ENCODE results near the gene GOT2. TPM values are rescaled to one million over a fixed set of nuclear protein-coding genes. Genes with fewer than 3 reads are reported as not detected.

The GOT2 gene
- total and polyA plus RNA-seq, 12 donors = 154 to 658 (median 544) TPM

- Histone ChIP-seq H3K27ac (no peak overlapping the region), H3K36me3 (no peaks in the 10 kb centered on the region), H3K9me3 (no peaks in the 10 kb centered on the region), H3K4me3 (no peak overlapping the region), H3K4me1 (no peaks in the 10 kb centered on the region), H3K27me3 (no peaks in the 10 kb centered on the region)
- ATAC-seq (no peak), DNase-seq (no peak)
- intact Hi-C loops (cut with DNase I) = no loop called here
- WGBS, 2 donors = 75 to 78% methylated on average over 2 of the region's 2 CpGs
- no peak for TF ChIP-seq CTCF (IDR thresholded peaks at IDR 0.05)
Observed at GRCh38 chr16:58767581-58767980, 33.5 kb upstream of the GOT2 start.

GRCh38 chr16:58756650-58757332 is 22.7 kb upstream of the GOT2 start:
- no peaks in the 10 kb centered on the region for H3K27me3 ChIP-seq
- no peaks in the 10 kb centered on the region for H3K36me3 ChIP-seq
- 35 to 48% methylated on average over 7 of the region's 7 CpGs for WGBS, 2 donors
- no peak overlapping the region for H3K27ac ChIP-seq
- no peak overlapping the region for H3K4me3 ChIP-seq
- intact Hi-C loops (cut with DNase I) = loop anchor here in 7 of 10 donors (1.0 to 10.0 kb wide), 6 partner anchors 78 to 422 kb away; no protein-coding TSS in a partner anchor
- H3K9me3 ChIP-seq = no peaks in the 10 kb centered on the region
- no peak for DNase-seq
- H3K4me1 ChIP-seq = peaks cover 0 to 10% (median 0%) of the 10 kb centered on the region in 9 donors
- no peak for TF ChIP-seq CTCF (IDR thresholded peaks at IDR 0.05)
- peak in 3 of 8 donors; percentile 23 to 67 (median 40) for ATAC-seq

GRCh38 chr16:58755989-58756649 is 22.0 kb upstream of the GOT2 start:
- Histone ChIP-seq H3K4me1 (peaks cover 0 to 10% (median 0%) of the 10 kb centered on the region in 9 donors), H3K36me3 (no peaks in the 10 kb centered on the region), H3K27me3 (no peaks in the 10 kb centered on the region), H3K27ac (no peak overlapping the region), H3K9me3 (no peaks in the 10 kb centered on the region), H3K4me3 (no peak overlapping the region)
- WGBS, 2 donors = 23 to 30% methylated on average over 17 of the region's 17 CpGs
- intact Hi-C loops (cut with DNase I) = loop anchor here in 7 of 10 donors (1.0 to 10.0 kb wide), 6 partner anchors 77 to 421 kb away; no protein-coding TSS in a partner anchor
- TF ChIP-seq CTCF (IDR thresholded peaks at IDR 0.05) = peak; percentile 38 to 82 (median 71)
- ATAC-seq = peak; percentile 88 to 95 (median 92)
- peak; percentile 62 to 67 for DNase-seq

GRCh38 chr16:58753711-58754134 is 19.6 kb upstream of the GOT2 start:
- no peak for TF ChIP-seq CTCF (IDR thresholded peaks at IDR 0.05)
- H3K4me3 ChIP-seq = no peak overlapping the region
- peaks cover 0 to 10% (median 0%) of the 10 kb centered on the region in 9 donors for H3K4me1 ChIP-seq
- peak in 2 of 8 donors; percentile 25 to 36 for ATAC-seq
- H3K9me3 ChIP-seq = no peaks in the 10 kb centered on the region
- WGBS, 2 donors = 39 to 65% methylated on average over 9 of the region's 9 CpGs
- H3K27me3 ChIP-seq = no peaks in the 10 kb centered on the region
- no peak overlapping the region for H3K27ac ChIP-seq
- no peaks in the 10 kb centered on the region for H3K36me3 ChIP-seq
- intact Hi-C loops (cut with DNase I) = loop anchor here in 5 of 10 donors (5.0 to 10.0 kb wide), 4 partner anchors 71 to 419 kb away; partner anchors contain the start of gene SLC38A7 (in 1 of the 5)
- no peak for DNase-seq
